Stimulated activated memory B cell treated with anti-CD40 and anti-IgM and Interleukin-4, amounts not matched to agents 10 μg/mL and 1 μg/mL and 100 μg/mL, for 72 hours (primary cell): Measurements from ENCODE around the gene NR4A3.
"Not testable (repeated sequence)": the region's sequence is repeated elsewhere in the genome, so short reads cannot be mapped to it uniquely, and the experiment has no call there.

Source experiments
- ATAC-seq: fragments of 150-1000 bp; cut with Tn5 transposase; 2 replicates; pipeline ENCODE4 v1.10.0; 2021
- H3K27ac Mint-ChIP-seq: one replicate; pipeline ENCODE4 v1.8.0; 2022; ENCODE audit warnings: mild to moderate bottlenecking, mixed read lengths
- H3K27me3 Mint-ChIP-seq: one replicate; pipeline ENCODE4 v1.8.0; 2022; ENCODE audit warnings: mixed read lengths
- H3K36me3 Mint-ChIP-seq: one replicate; pipeline ENCODE4 v1.8.0; 2022; ENCODE audit warnings: mixed read lengths
- H3K4me1 Mint-ChIP-seq: one replicate; pipeline ENCODE4 v1.8.0; 2022; ENCODE audit warnings: mixed read lengths
- H3K4me3 Mint-ChIP-seq: one replicate; pipeline ENCODE4 v1.8.0; 2022; ENCODE audit warnings: mild to moderate bottlenecking, moderate library complexity, mixed read lengths
- H3K9me3 Mint-ChIP-seq: one replicate; pipeline ENCODE4 v1.8.0; 2022; ENCODE audit warnings: mixed read lengths

NR4A3 gene

DNA sequence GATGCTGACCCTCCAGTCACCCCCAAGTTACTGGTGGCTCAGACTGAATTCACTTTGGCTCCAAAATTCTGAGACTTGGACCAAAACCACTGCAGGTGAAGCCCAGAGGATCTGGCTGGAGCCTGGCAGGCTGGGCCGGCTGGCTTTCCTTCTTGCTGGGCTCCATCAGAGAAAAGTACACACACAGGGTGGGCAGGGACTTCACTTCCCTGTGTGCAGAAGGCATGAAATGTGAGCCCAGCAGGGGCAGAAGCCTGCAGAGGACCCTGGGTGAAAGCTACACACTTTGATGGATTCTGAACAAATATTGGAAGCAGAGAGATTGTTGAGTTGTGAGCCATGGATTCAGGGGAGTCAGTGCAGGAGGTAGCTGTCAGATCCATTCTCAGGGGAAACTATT lies 18.4 kb downstream of the NR4A3 start:
- no peak overlapping the region for H3K4me3 Mint-ChIP-seq
- H3K27me3 Mint-ChIP-seq = no peaks in the 10 kb centered on the region
- no peak overlapping the region for H3K27ac Mint-ChIP-seq
- no peaks in the 10 kb centered on the region for H3K4me1 Mint-ChIP-seq
- H3K9me3 Mint-ChIP-seq = no peaks in the 10 kb centered on the region
- ATAC-seq = no peak
- H3K36me3 Mint-ChIP-seq = peaks cover 54% of the 10 kb centered on the region

DNA sequence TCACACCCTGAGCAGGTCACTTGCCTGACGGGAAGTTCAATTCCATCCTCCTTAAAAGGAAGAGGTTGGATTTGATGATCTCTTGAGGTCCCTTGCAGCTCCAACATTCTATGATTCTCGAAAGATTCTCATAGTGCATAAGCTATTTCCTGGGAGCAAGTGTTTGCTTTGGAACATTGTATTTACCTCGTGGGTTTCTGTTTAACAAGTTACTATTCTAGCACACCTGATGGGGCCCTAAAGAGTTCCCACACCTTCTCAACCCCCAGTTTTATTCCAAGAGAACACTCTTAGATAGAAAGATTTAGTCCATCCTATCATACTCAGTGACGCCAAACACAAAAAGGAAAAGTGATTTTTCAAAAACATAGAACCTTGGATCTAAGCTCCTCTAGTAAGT lies 23.4 kb downstream of the NR4A3 start:
- no peaks in the 10 kb centered on the region for H3K27me3 Mint-ChIP-seq
- H3K4me1 Mint-ChIP-seq = peaks cover 11% of the 10 kb centered on the region
- no peak overlapping the region for H3K27ac Mint-ChIP-seq
- no peak overlapping the region for H3K4me3 Mint-ChIP-seq
- ATAC-seq = no peak
- H3K36me3 Mint-ChIP-seq = peaks cover 75% of the 10 kb centered on the region
- no peaks in the 10 kb centered on the region for H3K9me3 Mint-ChIP-seq

DNA sequence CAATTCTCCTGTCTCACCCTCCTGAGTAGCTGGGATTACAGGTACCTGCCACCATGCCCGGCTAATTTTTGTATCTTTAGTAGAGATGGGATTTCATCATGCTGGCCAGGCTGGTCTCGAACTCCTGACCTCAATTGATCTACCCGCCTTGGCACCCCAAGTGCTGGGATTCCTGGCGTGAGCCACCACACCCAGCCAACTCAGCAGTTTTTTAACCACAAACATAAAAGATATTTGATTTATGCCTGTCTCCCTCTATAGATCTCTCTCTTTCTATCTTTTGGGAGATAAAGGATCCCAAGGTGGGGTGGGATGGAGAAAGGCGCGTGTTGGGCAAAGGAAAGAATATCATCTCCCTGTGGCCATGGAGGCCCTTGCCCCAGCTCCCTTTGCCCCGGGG lies 26.8 kb downstream of the NR4A3 start:
- Mint-ChIP-seq H3K36me3 (peaks cover 83% of the 10 kb centered on the region), H3K9me3 (no peaks in the 10 kb centered on the region), H3K27ac (peak overlapping the region; percentile 68)

DNA sequence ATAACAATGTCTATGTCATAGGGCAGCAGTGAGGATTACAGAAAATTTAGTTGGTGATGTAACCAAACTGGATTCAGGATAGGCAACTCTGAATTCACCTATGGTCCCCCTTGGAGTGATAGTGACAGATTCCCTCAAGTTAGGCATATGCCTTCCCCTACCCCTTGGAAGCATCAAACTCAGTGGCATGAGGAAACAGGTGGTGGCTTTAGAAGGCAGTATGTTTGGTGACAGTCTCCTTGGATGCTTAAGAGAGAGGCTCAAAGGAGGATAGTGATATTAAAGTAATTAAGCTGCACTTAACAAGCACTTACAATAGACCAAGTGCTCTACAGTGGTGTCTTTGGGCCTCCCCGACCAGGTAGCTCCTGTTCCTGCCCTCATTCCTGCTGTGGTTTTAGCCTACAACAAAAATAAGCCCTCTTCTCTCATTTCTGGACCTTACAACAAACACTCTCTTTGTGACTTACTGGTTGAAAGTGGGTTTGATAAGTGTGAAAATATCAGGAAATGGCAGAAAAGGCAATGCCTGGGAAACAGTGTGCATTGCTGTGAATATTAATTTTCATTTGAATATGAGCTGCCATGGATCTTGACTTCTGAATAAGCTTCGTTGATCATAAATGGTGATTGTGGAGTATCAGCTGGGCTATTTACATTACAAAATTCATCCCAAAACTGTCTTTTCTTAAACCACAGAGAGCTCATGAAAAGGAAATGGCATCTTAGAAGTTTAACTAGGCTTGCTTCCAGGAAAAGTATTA lies 29.2 kb downstream of the NR4A3 start:
- H3K27me3 Mint-ChIP-seq = no peaks in the 10 kb centered on the region
- peaks cover 83% of the 10 kb centered on the region for H3K36me3 Mint-ChIP-seq
- no peaks in the 10 kb centered on the region for H3K9me3 Mint-ChIP-seq
- no peak overlapping the region for H3K4me3 Mint-ChIP-seq
- peak overlapping the region; percentile 9 for H3K27ac Mint-ChIP-seq
- H3K4me1 Mint-ChIP-seq = peaks cover 33% of the 10 kb centered on the region
- peak; percentile 3 for ATAC-seq

More for the DNA sequence above, 26.8 kb downstream of the NR4A3 start:
- no peak for ATAC-seq
- Mint-ChIP-seq H3K4me3 (no peak overlapping the region), H3K4me1 (peaks cover 38% of the 10 kb centered on the region), H3K27me3 (no peaks in the 10 kb centered on the region)

DNA sequence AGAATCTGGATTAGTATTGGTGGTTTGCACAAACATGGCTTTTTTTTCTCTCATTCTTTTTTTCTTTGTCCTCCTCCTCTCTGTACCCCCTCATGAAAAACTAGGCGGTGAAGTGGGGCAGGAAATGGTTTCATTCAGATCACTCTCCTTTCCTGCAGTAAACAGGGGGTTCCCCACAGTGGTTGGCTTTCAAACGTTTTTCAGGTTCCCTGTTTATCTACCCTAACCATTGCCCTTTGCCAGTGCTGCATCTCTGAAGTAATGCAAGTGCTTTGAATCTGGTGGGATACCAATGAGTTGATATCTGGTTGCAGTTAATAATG lies 29.8 kb downstream of the NR4A3 start:
- no peaks in the 10 kb centered on the region for H3K9me3 Mint-ChIP-seq
- peaks cover 33% of the 10 kb centered on the region for H3K4me1 Mint-ChIP-seq
- no peak overlapping the region for H3K4me3 Mint-ChIP-seq
- no peaks in the 10 kb centered on the region for H3K27me3 Mint-ChIP-seq
- ATAC-seq = peak; percentile 88
- peaks cover 83% of the 10 kb centered on the region for H3K36me3 Mint-ChIP-seq
- peak overlapping the region; percentile 9 for H3K27ac Mint-ChIP-seq

DNA sequence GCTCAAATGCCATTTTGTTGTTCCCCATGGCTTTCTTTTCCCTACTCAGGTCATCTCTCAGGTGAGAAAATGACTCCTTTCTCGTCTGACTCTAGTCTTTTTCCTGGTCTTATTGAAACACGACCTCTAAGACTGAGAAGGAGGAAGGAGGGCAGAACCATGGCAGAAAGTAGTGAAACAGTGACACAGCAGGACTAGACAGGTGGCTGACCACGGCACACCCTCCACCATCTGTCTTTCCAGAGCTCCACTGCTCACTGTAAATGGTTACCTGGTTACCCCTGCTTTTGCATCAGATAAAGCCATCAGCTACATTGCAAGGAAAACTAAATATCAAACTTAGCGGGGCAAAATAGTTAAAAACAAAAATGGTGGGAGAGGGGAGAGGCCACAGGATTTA lies 30.9 kb downstream of the NR4A3 start:
- Mint-ChIP-seq H3K9me3 (no peaks in the 10 kb centered on the region), H3K27ac (no peak overlapping the region), H3K36me3 (peaks cover 80% of the 10 kb centered on the region), H3K4me1 (peaks cover 33% of the 10 kb centered on the region), H3K4me3 (no peak overlapping the region), H3K27me3 (no peaks in the 10 kb centered on the region)
- ATAC-seq = no peak

DNA sequence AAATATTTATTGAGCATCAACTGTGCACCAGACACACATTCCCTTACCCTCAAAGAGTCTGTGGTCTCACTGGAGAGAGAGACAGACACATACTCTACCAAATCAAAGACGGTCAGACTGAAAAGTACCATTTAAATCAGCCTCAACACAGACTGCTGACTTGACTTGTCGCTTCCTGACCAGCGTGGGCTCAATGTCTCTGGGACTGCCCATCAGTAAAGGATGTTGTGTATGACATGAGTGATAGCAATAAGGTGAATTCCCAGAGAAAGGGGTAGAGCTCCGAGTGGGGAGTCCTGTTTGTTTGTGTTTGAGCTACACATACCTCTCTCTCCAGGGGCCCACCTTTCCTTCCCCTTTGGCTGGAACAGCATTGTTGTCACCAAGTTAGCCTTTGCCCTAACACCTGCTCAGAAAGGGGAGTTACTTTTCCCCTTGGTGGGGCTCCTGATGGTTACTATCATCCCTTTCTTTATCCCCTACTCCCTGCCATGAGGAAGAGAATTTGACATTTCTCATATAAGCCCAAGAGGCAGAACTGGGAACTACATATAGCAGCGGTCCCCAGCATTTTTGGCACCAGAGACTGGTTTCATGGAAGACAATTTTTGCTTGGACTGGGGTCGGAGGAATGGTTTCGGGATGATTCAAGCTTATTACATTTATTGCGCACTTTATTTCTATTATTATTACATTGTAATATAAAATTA lies 33.9 kb downstream of the NR4A3 start:
- Mint-ChIP-seq H3K27me3 (no peaks in the 10 kb centered on the region), H3K4me3 (no peak overlapping the region), H3K4me1 (peaks cover 21% of the 10 kb centered on the region), H3K36me3 (peaks cover 71% of the 10 kb centered on the region), H3K9me3 (no peaks in the 10 kb centered on the region), H3K27ac (no peak overlapping the region)
- ATAC-seq = no peak

DNA sequence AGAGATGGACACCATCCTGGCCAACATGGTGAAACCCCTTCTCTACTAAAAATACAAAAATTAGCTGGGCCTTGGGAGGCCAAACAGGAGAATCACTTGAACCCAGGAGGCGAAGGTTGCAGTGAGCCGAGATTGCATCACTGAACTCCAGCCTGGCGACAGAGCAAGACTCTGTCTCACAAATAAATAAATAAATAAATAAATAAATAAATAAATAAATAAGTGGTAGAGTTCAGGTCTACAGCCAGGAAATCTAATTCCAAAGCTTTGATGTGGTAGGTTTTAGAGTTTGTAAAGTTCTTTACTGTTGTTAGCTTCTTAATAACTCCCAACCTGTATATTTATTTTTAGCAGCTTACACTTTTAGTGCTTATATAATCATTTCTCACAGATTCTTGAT lies 35.9 kb downstream of the NR4A3 start:
- not testable (repeated sequence) for H3K4me1 Mint-ChIP-seq, H3K4me3 Mint-ChIP-seq, ATAC-seq, H3K9me3 Mint-ChIP-seq, H3K27ac Mint-ChIP-seq, H3K27me3 Mint-ChIP-seq
- H3K36me3 Mint-ChIP-seq = peaks cover 66% of the 10 kb centered on the region

DNA sequence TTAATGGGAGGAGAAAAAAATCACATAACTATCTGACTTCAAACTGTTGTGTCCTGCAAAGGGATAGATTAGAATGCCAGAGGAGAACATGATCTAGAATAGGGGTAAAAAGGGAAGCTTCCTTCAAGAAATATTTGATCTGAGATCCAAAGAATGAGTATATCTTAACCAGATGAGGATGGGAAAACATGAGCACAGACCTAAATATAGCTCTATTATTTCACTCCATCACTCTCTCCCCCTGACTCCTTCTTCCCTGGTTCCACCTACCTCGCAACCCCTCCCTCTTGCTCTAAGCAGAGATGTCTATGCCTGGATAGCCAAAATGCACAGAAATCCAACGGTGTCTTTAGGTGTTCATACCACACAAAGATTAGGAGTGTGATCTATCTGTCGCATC lies 36.4 kb downstream of the NR4A3 start:
- H3K36me3 Mint-ChIP-seq = peaks cover 66% of the 10 kb centered on the region
- no peaks in the 10 kb centered on the region for H3K4me1 Mint-ChIP-seq
- no peaks in the 10 kb centered on the region for H3K9me3 Mint-ChIP-seq
- no peak overlapping the region for H3K27ac Mint-ChIP-seq
- no peaks in the 10 kb centered on the region for H3K27me3 Mint-ChIP-seq
- H3K4me3 Mint-ChIP-seq = no peak overlapping the region
- no peak for ATAC-seq

DNA sequence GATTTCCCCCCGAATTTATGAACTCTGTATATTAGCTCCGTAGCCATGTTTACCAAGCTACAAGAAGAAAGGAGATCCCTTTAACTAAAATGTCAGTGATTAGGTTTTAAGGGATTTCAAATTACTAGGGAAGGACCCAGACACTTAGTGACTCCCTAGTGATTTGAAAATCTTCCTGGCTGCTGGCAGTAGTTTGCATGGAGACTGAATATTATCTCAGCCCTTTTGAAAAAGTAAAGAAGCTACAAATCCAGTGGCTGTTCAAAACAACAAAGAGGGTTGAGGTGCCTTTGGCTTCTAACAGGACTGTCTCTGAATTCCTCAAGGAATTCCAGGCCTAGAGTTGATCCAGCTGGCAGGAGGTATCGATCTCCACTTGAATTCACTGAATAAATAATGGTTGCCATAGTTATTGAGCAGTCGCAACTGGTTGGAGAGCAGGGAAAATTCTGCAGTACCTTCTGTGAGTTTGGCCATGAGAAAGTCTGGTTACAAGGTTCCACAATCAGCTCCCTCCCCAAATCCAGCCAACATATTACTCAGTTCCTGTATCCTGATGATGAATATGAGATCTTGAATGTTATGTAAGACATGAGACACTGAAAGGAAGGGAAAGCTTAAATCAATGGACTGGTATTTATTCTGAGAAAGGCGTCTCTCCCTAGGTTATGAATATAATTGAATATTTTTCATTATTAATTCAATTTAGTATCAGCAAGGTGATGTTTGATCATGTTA lies 37.7 kb downstream of the NR4A3 start:
- ATAC-seq = no peak
- Mint-ChIP-seq H3K4me3 (no peak overlapping the region), H3K27me3 (no peaks in the 10 kb centered on the region), H3K36me3 (peaks cover 77% of the 10 kb centered on the region), H3K4me1 (peaks cover 4% of the 10 kb centered on the region), H3K27ac (no peak overlapping the region), H3K9me3 (no peaks in the 10 kb centered on the region)

DNA sequence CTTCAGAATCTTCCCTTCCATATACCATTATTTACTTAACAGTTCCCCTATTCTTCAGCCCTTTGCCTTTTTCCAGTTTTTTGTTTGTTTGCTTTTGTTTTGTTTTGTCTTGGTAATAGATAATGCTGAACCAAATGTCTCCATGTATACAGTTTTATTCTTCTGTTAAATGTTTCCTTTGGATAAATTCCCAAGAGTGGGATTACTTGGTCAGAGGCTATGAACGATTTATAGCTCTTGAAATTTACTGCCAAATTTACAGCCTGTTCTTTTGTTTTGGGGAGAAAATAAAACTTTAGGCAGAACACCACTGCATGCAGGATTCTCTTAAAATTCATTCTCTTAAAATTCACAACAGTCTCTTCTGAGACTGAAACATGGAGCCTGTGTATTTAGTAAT lies 38.6 kb downstream of the NR4A3 start:
- no peak for ATAC-seq
- Mint-ChIP-seq H3K4me1 (peaks cover 4% of the 10 kb centered on the region), H3K27me3 (no peaks in the 10 kb centered on the region), H3K36me3 (peaks cover 75% of the 10 kb centered on the region), H3K9me3 (no peaks in the 10 kb centered on the region), H3K27ac (no peak overlapping the region), H3K4me3 (no peak overlapping the region)

DNA sequence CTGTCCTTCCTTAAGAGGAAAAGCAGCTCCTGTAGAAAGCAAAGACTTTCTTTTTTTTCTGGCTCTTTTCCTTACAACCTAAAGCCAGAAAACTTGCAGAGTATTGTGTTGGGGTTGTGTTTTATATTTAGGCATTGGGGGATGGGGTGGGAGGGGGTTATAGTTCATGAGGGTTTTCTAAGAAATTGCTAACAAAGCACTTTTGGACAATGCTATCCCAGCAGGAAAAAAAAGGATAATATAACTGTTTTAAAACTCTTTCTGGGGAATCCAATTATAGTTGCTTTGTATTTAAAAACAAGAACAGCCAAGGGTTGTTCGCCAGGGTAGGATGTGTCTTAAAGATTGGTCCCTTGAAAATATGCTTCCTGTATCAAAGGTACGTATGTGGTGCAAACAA lies 42.3 kb downstream of the NR4A3 start:
- Mint-ChIP-seq H3K9me3 (no peaks in the 10 kb centered on the region), H3K27ac (no peak overlapping the region), H3K4me3 (no peak overlapping the region), H3K36me3 (peaks cover 54% of the 10 kb centered on the region), H3K27me3 (no peaks in the 10 kb centered on the region), H3K4me1 (peaks cover 18% of the 10 kb centered on the region)
- no peak for ATAC-seq

DNA sequence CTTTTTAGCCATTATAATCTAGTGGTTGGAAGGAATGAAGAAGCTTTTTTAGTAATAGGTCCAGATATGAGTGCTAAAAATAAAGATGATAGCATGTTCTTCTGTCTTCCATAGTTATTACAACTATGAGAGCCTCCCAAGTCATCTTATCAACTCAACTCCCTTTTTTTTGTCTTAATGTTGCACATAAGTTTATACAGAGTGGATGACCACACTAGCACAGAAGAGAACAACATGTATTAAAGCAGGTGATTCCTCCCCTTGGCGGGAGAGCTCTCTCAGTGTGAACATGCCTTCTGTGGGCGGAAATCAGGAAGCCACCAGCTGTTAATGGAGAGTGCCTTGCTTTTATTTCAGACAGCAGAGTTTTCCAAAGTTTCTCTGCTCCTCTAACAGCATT lies 44.7 kb downstream of the NR4A3 start:
- H3K4me3 Mint-ChIP-seq = no peak overlapping the region
- H3K9me3 Mint-ChIP-seq = no peaks in the 10 kb centered on the region
- ATAC-seq = no peak
- peaks cover 21% of the 10 kb centered on the region for H3K4me1 Mint-ChIP-seq
- no peak overlapping the region for H3K27ac Mint-ChIP-seq
- no peaks in the 10 kb centered on the region for H3K27me3 Mint-ChIP-seq
- H3K36me3 Mint-ChIP-seq = peaks cover 36% of the 10 kb centered on the region

DNA sequence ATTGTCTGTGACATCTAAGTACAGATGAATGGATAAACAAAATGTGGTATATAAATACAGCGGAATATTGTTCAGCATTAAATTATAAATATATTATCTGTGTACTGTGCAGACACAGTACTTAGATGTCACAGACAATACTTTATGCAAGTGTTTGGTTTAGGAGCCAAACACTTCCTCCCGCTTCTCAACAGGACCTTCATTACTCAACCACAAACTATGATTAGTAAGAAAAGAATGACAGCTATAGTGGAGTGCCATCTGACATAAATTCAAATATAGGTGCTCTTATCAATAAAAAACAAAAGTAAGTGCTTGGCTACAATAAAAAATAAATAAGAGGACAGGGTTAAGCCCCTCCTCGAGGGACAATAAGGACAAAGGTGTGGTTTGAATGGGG lies 45.9 kb downstream of the NR4A3 start:
- no peaks in the 10 kb centered on the region for H3K9me3 Mint-ChIP-seq
- H3K4me1 Mint-ChIP-seq = peaks cover 21% of the 10 kb centered on the region
- no peaks in the 10 kb centered on the region for H3K27me3 Mint-ChIP-seq
- no peak overlapping the region for H3K4me3 Mint-ChIP-seq
- ATAC-seq = no peak
- no peak overlapping the region for H3K27ac Mint-ChIP-seq
- H3K36me3 Mint-ChIP-seq = peaks cover 28% of the 10 kb centered on the region

DNA sequence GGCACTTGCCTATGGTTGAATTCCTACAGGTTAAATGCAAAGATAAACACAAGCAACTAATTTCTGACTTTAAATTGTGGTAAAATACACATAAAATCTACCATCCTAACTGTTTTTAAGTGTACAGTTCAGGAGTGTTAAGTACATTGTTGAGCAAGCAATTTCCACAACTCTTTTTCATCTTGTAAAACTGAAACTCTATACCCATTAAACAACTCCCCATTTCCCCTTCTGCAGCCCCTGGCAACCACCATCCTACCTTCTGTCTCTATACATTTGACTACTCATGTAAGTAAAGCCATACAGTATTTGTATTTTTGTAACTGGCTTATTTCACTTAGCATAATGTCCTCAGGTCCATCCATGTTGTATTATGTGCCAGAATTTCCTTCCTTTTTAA lies 46.3 kb downstream of the NR4A3 start:
- Mint-ChIP-seq H3K27ac (no peak overlapping the region), H3K4me3 (no peak overlapping the region)
- peak; percentile 42 for ATAC-seq

DNA sequence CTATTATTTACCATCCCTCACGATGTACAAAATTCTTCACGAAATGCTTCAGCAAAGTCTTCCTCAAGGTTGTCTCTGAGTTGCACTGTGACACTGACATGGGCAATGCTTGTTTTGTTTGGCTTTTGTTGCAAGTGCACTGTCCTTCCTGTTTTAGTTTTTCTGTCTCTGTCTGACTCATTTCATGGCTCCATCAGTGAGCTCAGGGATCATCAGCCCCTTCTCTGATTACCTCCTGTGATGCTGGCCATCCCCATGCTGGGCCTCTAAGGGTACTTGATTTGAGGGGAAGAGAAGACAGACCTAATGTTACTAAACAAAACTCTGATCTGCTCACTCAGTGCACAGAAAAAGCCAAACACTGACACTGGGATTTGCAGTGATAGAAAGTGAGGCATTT lies 47.2 kb downstream of the NR4A3 start:
- H3K4me3 Mint-ChIP-seq = peak overlapping the region; percentile 4
- no peaks in the 10 kb centered on the region for H3K9me3 Mint-ChIP-seq
- peaks cover 15% of the 10 kb centered on the region for H3K36me3 Mint-ChIP-seq
- H3K4me1 Mint-ChIP-seq = peaks cover 16% of the 10 kb centered on the region
- H3K27me3 Mint-ChIP-seq = no peaks in the 10 kb centered on the region
- ATAC-seq = peak; percentile 73
- H3K27ac Mint-ChIP-seq = peak overlapping the region; percentile 63

More for the DNA sequence above, 46.3 kb downstream of the NR4A3 start:
- Mint-ChIP-seq H3K4me1 (peaks cover 21% of the 10 kb centered on the region), H3K27me3 (no peaks in the 10 kb centered on the region), H3K36me3 (peaks cover 24% of the 10 kb centered on the region), H3K9me3 (no peaks in the 10 kb centered on the region)
